Fibroblast of the aortic adventitia (primary cell): ENCODE results near the gene CCL26. TPM values are rescaled to one million over a fixed set of nuclear protein-coding genes. Genes with fewer than 3 reads are reported as not detected.

Experiments used
- DNase-seq: peaks from one replicate; pipeline ENCODE4 v3.0.0-alpha.2; 2010; ENCODE audit warnings: low read depth
- H3K4me3 ChIP-seq: 2 replicates; pipeline ENCODE4 v1.5.1; 2011; ENCODE audit warnings: low read depth, mild to moderate bottlenecking, control low read depth, low read length, moderate library complexity
- CTCF ChIP-seq: IDR thresholded peaks from 2 replicates; pipeline ENCODE4 v1.5.1; 2011; ENCODE audit warnings: mild to moderate bottlenecking, low read length, control low read depth, inconsistent platforms; ENCODE audit not compliant: insufficient read depth
- total RNA-seq: library from RNA; depleted of rRNA; stranded (reverse); fragments of >200 nt; gene quantifications from 2 replicates; pipeline ENCODE4 v1.2.3, GENCODE V29; 2012; ENCODE audit warnings: low replicate concordance

Gene CCL26
- total RNA-seq = 0.33 and 1.2 TPM in 2 replicates

- H3K4me3 ChIP-seq = no peak within 1 kb of the TSS
- peak; percentile 94 for DNase-seq
- TF ChIP-seq CTCF = no peak
Observed at GRCh38 chr7:75772081-75773077, at the start of gene CCL26. Gene CCL26, minus strand, starts transcription at chr7:75772211. Its CDS starts 35 bp downstream, at chr7:75772176.

- DNase-seq = no peak
- TF ChIP-seq CTCF = no peak
- H3K4me3 ChIP-seq = no peak overlapping the region
Observed at GRCh38 chr7:75820688-75821087, 48.7 kb upstream of the CCL26 start.

GRCh38 chr7:75819711-75820110 lies 47.7 kb upstream of the CCL26 start:
- DNase-seq = no peak
- H3K4me3 ChIP-seq = no peak overlapping the region
- TF ChIP-seq CTCF = no peak

- H3K4me3 ChIP-seq = no peak overlapping the region
- DNase-seq = no peak
- TF ChIP-seq CTCF = no peak
Observed at GRCh38 chr7:75818472-75818871, 46.5 kb upstream of the CCL26 start.

GRCh38 chr7:75817116-75817515 lies 45.1 kb upstream of the CCL26 start:
- DNase-seq = no peak
- no peak overlapping the region for H3K4me3 ChIP-seq
- TF ChIP-seq CTCF = no peak

GRCh38 chr7:75815418-75816064 lies 43.5 kb upstream of the CCL26 start:
- no peak for DNase-seq
- no peak for TF ChIP-seq CTCF
- H3K4me3 ChIP-seq = no peak overlapping the region
